SJCRH30 (cell line): ENCODE results near the gene CEMIP. TPM values are rescaled to one million over a fixed set of nuclear protein-coding genes. Genes with fewer than 3 reads are reported as not detected.

Experiments used
- DNase-seq, 2 experiments: peaks; one replicate each; pipeline ENCODE4 v3.0.0-alpha.2; 2015 to 2020
- H3K27ac ChIP-seq: fragments of 250-450 bp; sonication (Bioruptor Pico); 2 replicates; pipeline ENCODE4 v1.5.1; 2020; ENCODE audit warnings: mild to moderate bottlenecking, moderate library complexity
- H3K27me3 ChIP-seq: fragments of 250-450 bp; sonication (Bioruptor Pico); 2 replicates; pipeline ENCODE4 v1.5.1; 2020; ENCODE audit warnings: mild to moderate bottlenecking, moderate library complexity
- H3K36me3 ChIP-seq: fragments of 250-450 bp; sonication (Bioruptor Pico); 2 replicates; pipeline ENCODE4 v1.5.1; 2020; ENCODE audit warnings: mild to moderate bottlenecking, moderate library complexity
- H3K4me1 ChIP-seq: fragments of 250-450 bp; sonication (Bioruptor Pico); 2 replicates; pipeline ENCODE4 v1.5.1; 2020; ENCODE audit warnings: mild to moderate bottlenecking, moderate library complexity
- H3K4me3 ChIP-seq: fragments of 250-450 bp; sonication (Bioruptor Pico); 2 replicates; pipeline ENCODE4 v1.5.1; 2020; ENCODE audit warnings: mild to moderate bottlenecking, moderate library complexity
- H3K9me3 ChIP-seq: fragments of 250-450 bp; sonication (Bioruptor Pico); replicated peaks from 2 replicates; pipeline ENCODE4 v1.5.1; 2020; ENCODE audit warnings: mild to moderate bottlenecking, moderate library complexity
- total RNA-seq: library from RNA; depleted of rRNA; stranded (reverse); fragments of >200 nt; shearing (Covaris generic); gene quantifications from 2 replicates; pipeline ENCODE4 v1.2.3, GENCODE V29; 2014

CEMIP gene
- total RNA-seq, 1 experiment from 2014 or later, result 0.20 TPM

DNA sequence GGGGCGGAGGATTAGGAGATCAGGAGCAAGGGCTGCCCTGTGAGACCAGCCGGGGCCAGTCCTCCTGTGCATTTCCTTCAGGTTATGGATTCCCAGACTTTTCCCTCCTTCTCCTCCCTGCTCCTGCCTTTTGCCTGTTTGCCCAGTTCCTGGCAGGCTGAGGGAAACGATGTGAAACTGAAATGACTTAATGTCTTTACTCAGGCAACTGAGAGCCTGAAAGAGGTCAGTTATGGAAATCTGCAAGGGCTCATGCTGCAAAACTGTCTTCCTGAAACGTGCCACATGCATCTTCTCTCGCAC is 153.3 kb downstream of the CEMIP start:
- no peaks in the 10 kb centered on the region for H3K27me3 ChIP-seq
- H3K36me3 ChIP-seq, result no peaks in the 10 kb centered on the region
- DNase-seq, result no peak
- H3K27ac ChIP-seq, result no peak overlapping the region
- peaks cover 11% of the 10 kb centered on the region; the same call in 1 of the 2 replicates for H3K4me1 ChIP-seq
- H3K4me3 ChIP-seq, result no peak overlapping the region
- no peaks in the 10 kb centered on the region for H3K9me3 ChIP-seq

DNA sequence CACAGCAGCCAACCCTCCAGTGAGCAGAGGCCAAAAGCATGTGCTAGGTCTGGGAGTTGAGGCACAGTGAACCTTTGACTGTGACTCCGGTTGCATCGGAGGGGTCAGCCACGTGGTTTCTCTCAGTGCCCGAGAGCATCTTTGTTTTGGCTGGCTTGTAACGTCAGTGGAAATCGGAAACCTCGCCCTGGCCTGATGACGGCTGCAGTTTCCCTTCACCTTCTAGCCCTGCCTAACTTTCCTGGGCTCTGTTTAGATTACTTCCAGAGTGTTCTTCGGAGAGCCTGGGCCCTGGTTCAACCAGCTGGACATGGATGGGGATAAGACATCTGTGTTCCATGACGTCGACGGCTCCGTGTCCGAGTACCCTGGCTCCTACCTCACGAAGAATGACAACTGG is 153.8 kb downstream of the CEMIP start:
- no peak overlapping the region for H3K27ac ChIP-seq
- no peak for DNase-seq

DNA sequence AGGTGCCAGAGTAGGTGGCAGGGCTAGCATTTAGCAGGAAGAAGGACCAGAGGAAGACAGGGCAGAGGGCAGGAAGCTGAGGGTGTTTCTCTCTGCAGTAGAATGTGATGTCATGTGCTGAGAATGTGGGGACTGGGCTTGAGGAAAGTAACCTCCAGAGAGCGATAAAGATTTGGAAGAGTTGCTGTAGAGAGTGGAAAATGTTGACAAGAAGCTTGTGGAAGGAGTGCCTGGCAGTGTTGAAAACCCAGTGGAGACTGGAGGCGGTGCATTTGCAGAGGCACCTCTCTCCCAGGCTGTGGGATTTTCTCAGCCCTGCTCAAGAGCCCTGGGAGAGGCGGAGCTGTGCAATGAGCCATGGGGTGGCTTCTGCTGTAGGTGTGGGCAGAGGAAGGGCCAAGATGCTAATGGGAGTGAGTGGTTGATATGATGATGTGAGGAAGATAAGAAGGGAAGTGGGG is 155.6 kb downstream of the CEMIP start:
- Histone ChIP-seq H3K27me3 (no peaks in the 10 kb centered on the region), H3K36me3 (no peaks in the 10 kb centered on the region), H3K27ac (no peak overlapping the region), H3K4me3 (no peak overlapping the region), H3K4me1 (peaks cover 11% of the 10 kb centered on the region; the same call in 1 of the 2 replicates), H3K9me3 (no peaks in the 10 kb centered on the region)
- DNase-seq, result peak; percentile 23 to 25

More for the DNA sequence above, 153.8 kb downstream of the CEMIP start:
- no peaks in the 10 kb centered on the region for H3K27me3 ChIP-seq
- no peaks in the 10 kb centered on the region for H3K9me3 ChIP-seq
- H3K36me3 ChIP-seq, result no peaks in the 10 kb centered on the region
- peaks cover 11% of the 10 kb centered on the region; the same call in 1 of the 2 replicates for H3K4me1 ChIP-seq
- H3K4me3 ChIP-seq, result no peak overlapping the region

DNA sequence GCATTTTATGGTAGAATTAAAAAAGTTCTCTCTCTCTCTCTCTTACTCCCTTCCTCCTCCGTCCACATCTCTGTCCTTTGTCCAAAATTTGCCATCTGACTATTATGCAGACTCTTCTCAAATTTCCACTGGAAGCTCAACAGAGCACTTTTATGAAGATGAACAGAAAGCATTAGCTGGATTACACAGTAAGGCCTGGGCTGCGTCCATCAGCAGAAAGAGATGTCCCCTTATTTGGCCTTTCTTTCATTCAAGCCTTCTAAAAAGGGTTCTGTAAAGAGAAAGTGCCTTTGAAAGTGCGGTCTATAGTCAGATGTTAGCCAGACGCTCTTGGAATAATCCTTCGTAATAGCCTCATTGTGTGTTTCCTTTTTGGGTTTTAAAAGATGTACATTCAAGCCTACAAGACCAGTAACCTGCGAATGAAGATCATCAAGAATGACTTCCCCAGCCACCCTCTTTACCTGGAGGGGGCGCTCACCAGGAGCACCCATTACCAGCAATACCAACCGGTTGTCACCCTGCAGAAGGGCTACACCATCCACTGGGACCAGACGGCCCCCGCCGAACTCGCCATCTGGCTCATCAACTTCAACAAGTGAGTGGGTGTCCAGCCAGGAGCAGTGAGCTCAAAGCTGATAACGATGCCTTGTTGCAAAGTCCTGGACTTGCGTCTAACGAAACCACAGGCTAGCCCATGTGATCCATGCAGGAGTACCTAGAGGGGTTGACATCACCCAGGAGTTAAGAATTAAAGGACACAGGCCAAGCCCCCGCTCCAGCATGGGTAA is 157.3 kb downstream of the CEMIP start:
- Histone ChIP-seq H3K4me3 (no peak overlapping the region), H3K27me3 (no peaks in the 10 kb centered on the region), H3K9me3 (no peaks in the 10 kb centered on the region), H3K4me1 (peaks cover 11% of the 10 kb centered on the region; the same call in 1 of the 2 replicates), H3K27ac (no peak overlapping the region), H3K36me3 (no peaks in the 10 kb centered on the region)
- DNase-seq, result no peak

DNA sequence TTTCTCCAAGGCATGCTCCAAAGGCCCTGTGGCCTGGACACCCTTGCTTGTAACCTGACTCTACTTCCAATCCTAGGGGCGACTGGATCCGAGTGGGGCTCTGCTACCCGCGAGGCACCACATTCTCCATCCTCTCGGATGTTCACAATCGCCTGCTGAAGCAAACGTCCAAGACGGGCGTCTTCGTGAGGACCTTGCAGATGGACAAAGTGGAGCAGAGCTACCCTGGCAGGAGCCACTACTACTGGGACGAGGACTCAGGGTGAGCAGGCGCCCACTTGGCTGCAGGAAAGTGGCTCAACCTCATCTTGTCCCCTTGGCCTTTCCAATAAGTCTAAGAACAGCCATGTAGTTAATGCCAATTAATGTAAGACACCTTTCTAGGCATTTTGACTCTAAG is 158.5 kb downstream of the CEMIP start:
- Histone ChIP-seq H3K9me3 (no peaks in the 10 kb centered on the region), H3K36me3 (no peaks in the 10 kb centered on the region; the same call in 1 of the 2 replicates), H3K4me3 (no peak overlapping the region), H3K27me3 (no peaks in the 10 kb centered on the region), H3K4me1 (peaks cover 11% of the 10 kb centered on the region; the same call in 1 of the 2 replicates), H3K27ac (no peak overlapping the region)
- no peak for DNase-seq

DNA sequence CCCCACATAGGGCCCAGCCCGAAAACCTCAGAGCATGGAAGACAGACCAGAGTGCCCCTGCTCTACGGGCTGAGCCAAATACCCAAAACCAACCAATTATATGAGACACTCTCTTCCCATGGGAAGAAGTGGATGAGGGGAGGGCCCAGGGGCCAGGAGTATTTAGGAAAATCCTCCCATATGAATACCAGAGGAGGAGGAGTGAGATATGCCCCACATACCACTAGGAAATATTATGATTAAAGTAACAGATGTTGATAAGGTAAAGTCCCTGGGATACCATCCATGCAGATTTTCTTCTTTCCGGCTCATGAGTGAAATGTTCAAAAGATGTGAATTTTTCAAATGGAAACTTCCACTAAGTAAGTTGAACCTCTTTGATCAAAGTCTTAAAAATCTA is 160.0 kb downstream of the CEMIP start:
- Histone ChIP-seq H3K4me3 (no peak overlapping the region), H3K4me1 (peaks cover 11% of the 10 kb centered on the region; the same call in 1 of the 2 replicates), H3K36me3 (no peaks in the 10 kb centered on the region; the same call in 1 of the 2 replicates), H3K27me3 (no peaks in the 10 kb centered on the region), H3K27ac (no peak overlapping the region), H3K9me3 (no peaks in the 10 kb centered on the region)
- no peak for DNase-seq

DNA sequence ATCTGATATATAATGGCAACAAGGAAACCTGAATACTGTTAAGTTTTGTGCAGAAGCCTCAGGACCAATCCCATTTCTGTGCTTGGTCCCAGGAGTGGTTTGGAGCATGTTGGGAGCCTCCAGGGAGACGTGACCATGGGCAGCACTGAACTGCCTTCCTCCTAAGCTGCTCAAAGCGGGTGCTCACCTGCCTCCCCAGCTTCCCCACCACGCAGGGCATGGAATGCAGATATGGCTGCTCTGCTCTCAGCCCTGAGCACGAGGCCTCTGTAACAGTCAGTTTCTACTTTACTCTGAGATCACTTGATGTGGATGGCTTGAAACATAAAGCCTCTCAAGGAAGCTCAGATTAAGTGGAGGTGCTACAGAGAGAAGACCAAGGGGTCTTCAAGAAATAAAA is 161.2 kb downstream of the CEMIP start:
- no peak overlapping the region for H3K27ac ChIP-seq
- no peaks in the 10 kb centered on the region; the same call in 1 of the 2 replicates for H3K36me3 ChIP-seq
- no peak overlapping the region for H3K4me3 ChIP-seq
- DNase-seq, result no peak
- H3K27me3 ChIP-seq, result no peaks in the 10 kb centered on the region
- peaks cover 2% of the 10 kb centered on the region; the same call in 1 of the 2 replicates for H3K4me1 ChIP-seq
- H3K9me3 ChIP-seq, result no peaks in the 10 kb centered on the region

DNA sequence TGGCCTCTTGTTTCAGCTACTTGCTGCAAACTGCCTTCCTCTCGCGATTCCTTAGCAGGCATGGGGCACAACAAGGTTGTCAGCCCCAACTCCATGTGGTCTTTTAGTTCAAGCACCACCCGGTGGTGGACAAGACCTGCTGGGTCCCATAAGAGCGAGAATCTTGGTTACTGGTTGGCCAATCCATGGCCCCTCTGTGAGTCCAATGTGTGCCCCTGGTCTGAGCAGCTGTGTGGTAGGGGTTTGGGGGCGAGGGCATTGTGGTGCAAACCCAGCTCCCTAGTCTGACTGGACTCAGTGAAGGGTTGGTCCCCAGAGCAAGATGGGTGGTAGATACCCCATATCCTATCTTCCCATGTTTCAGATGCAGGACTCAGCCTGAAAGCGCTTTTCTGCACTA is 161.7 kb downstream of the CEMIP start:
- Histone ChIP-seq H3K4me1 (no peaks in the 10 kb centered on the region), H3K27me3 (no peaks in the 10 kb centered on the region), H3K36me3 (no peaks in the 10 kb centered on the region; the same call in 1 of the 2 replicates), H3K4me3 (no peak overlapping the region), H3K9me3 (no peaks in the 10 kb centered on the region), H3K27ac (no peak overlapping the region)
- DNase-seq, result no peak

DNA sequence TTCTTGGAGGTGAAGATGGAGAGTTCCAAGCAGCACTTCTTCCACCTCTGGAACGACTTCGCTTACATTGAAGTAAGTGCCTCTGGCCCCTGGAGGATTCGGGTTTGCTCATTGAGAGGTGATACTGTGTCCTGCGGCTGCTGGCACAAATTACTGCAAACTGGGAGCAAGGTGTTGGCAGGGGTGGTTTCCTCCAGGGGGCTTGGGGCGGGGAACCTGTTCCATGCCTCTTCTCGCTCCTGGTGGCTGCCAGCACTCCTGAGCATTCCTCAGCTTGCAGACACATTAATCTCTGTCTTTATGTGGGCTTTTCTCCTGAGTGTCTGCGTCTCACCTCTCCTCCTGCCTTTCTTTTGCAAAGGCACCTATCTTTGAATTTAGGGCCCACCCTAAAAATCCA is 163.1 kb downstream of the CEMIP start:
- H3K4me3 ChIP-seq, result no peak overlapping the region
- no peaks in the 10 kb centered on the region for H3K27me3 ChIP-seq
- H3K9me3 ChIP-seq, result no peaks in the 10 kb centered on the region
- no peak for DNase-seq
- no peaks in the 10 kb centered on the region for H3K4me1 ChIP-seq
- no peak overlapping the region for H3K27ac ChIP-seq
- no peaks in the 10 kb centered on the region; the same call in 1 of the 2 replicates for H3K36me3 ChIP-seq

DNA sequence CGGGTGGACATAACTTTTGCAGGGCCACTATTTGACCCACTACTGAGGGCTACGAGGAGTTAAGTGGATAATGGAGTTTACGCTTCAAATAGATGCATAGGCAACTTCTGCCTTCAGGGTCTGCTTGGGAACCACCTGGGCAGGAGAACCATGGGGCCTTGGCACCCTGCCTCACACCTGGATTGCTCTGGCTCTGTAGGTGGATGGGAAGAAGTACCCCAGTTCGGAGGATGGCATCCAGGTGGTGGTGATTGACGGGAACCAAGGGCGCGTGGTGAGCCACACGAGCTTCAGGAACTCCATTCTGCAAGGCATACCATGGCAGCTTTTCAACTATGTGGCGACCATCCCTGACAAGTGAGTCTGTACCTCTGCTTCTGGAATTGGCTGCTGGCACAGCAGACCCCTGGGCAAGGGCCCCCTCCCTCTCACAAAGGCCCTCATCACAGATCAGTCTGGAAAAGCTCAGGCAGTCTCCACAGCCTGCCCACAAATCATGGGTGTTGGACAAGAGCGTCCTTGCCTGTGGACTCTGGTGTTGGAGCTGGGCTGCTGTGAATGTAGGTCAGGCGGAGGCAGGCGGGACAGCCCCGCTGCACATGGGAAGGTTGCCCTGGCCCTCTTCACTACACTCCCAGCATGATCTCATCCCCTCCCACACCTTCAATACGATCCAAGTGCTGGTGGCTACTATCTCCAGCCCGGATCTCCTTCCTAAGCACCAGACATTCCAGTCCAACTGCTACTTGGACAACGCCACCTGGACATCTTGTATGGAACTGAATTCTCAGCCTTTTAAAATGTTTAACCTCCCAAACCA is 163.8 kb downstream of the CEMIP start:
- no peaks in the 10 kb centered on the region for H3K4me1 ChIP-seq
- H3K4me3 ChIP-seq, result no peak overlapping the region
- no peaks in the 10 kb centered on the region for H3K27me3 ChIP-seq
- DNase-seq, result no peak
- no peak overlapping the region for H3K27ac ChIP-seq
- no peaks in the 10 kb centered on the region; the same call in 1 of the 2 replicates for H3K36me3 ChIP-seq
- H3K9me3 ChIP-seq, result no peaks in the 10 kb centered on the region

DNA sequence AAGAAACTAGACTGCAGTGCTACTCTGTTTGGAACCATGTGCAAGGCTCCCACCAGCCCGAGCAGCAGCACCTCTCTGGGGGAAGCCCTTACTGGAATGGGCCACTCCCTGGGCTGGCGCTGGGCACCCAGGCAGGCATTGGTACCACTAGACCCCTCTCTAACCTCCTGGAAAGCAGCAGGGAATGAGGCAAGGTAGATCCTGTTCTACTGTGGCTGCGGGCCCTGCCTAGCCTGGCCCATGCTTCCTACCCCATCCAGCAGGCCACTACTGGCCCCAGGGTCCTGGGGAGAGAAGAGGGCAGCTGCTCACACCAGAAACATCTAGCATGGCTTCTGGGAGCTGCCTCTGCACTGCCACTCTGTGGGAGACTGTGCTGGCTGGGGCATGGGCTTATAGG is 165.6 kb downstream of the CEMIP start:
- no peaks in the 10 kb centered on the region for H3K9me3 ChIP-seq
- DNase-seq, result no peak
- no peaks in the 10 kb centered on the region; the same call in 1 of the 2 replicates for H3K36me3 ChIP-seq
- H3K27ac ChIP-seq, result no peak overlapping the region
- no peaks in the 10 kb centered on the region for H3K4me1 ChIP-seq
- H3K4me3 ChIP-seq, result no peak overlapping the region
- no peaks in the 10 kb centered on the region for H3K27me3 ChIP-seq

DNA sequence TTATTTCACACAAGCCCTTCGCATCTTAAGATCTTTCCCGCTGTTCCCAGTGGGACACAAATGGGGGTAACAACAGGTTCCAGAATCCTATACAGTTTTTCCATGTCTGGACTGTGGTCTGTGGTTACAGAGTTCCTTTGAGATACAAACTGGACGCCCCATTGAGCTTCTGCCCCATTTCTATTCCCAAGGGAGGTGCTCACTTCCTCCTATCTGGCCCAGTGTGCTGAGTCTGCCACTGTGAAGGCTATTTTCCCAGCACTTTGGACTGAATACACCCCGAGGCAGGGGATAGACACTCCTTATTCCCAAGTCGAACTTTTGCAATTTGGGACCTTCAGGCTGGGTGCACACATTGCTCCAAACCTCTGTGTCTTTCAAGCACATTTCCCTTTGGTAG is 166.4 kb downstream of the CEMIP start:
- Histone ChIP-seq H3K36me3 (no peaks in the 10 kb centered on the region; the same call in 1 of the 2 replicates), H3K9me3 (no peaks in the 10 kb centered on the region), H3K27me3 (no peaks in the 10 kb centered on the region), H3K27ac (no peak overlapping the region), H3K4me1 (no peaks in the 10 kb centered on the region), H3K4me3 (no peak overlapping the region)
- no peak for DNase-seq

DNA sequence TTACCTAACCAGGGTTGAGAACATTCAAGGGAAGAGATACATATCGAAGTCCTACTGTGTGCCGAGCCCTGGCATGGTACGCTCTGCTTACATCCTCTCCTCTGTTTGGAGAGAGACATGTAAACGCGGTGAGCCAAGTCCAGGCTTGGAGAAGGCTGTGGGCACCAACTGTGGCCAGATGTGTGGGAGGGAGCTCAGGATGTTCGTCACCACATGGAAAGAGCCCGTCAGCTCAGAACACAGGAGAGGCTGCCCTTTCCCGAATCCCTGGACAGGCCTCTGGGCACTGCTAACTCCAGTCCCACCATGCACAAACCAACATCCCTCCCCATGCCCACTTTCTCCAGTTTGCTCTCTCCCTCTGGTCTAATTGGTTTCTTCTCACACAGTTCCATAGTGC is 167.4 kb downstream of the CEMIP start:
- Histone ChIP-seq H3K4me3 (no peak overlapping the region), H3K27ac (no peak overlapping the region), H3K27me3 (no peaks in the 10 kb centered on the region), H3K9me3 (no peaks in the 10 kb centered on the region), H3K36me3 (peaks cover 4% of the 10 kb centered on the region; the same call in 1 of the 2 replicates), H3K4me1 (no peaks in the 10 kb centered on the region)
- DNase-seq, result no peak

DNA sequence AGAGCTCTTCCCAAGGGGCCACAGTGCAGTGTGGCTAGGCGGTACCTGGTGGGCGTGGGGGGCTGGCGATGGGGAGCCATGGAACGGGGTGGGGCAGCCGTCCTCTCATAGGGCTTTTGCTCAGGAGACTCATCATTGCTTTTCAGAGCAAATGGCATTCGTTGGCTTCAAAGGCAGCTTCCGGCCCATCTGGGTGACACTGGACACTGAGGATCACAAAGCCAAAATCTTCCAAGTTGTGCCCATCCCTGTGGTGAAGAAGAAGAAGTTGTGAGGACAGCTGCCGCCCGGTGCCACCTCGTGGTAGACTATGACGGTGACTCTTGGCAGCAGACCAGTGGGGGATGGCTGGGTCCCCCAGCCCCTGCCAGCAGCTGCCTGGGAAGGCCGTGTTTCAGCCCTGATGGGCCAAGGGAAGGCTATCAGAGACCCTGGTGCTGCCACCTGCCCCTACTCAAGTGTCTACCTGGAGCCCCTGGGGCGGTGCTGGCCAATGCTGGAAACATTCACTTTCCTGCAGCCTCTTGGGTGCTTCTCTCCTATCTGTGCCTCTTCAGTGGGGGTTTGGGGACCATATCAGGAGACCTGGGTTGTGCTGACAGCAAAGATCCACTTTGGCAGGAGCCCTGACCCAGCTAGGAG is 169.6 kb downstream of the CEMIP start:
- DNase-seq, result no peak
- no peak overlapping the region for H3K4me3 ChIP-seq
- no peaks in the 10 kb centered on the region for H3K27me3 ChIP-seq
- peaks cover 4% of the 10 kb centered on the region; the same call in 1 of the 2 replicates for H3K36me3 ChIP-seq
- no peak overlapping the region for H3K27ac ChIP-seq
- no peaks in the 10 kb centered on the region for H3K4me1 ChIP-seq
- no peaks in the 10 kb centered on the region for H3K9me3 ChIP-seq

DNA sequence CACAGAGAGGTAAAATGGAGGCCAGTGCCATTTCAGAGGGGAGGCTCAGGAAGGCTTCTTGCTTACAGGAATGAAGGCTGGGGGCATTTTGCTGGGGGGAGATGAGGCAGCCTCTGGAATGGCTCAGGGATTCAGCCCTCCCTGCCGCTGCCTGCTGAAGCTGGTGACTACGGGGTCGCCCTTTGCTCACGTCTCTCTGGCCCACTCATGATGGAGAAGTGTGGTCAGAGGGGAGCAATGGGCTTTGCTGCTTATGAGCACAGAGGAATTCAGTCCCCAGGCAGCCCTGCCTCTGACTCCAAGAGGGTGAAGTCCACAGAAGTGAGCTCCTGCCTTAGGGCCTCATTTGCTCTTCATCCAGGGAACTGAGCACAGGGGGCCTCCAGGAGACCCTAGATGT is 170.6 kb downstream of the CEMIP start:
- Histone ChIP-seq H3K36me3 (peaks cover 4% of the 10 kb centered on the region; the same call in 1 of the 2 replicates), H3K4me3 (no peak overlapping the region)

More for the DNA sequence above, 170.6 kb downstream of the CEMIP start:
- Histone ChIP-seq H3K4me1 (no peaks in the 10 kb centered on the region), H3K27me3 (no peaks in the 10 kb centered on the region), H3K9me3 (no peaks in the 10 kb centered on the region), H3K27ac (no peak overlapping the region)
- no peak for DNase-seq
